ENCODE data around the gene NBEA.

NBEA gene

GRCh38 chr13:35711909-35712308 is 769.8 kb downstream of the NBEA start:
- peaks cover 12% of the 10 kb centered on the region for H3K4me1 ChIP-seq (ENCODE audit: insufficient read depth, low read length)
- no peak overlapping the region for H3K27ac ChIP-seq (ENCODE audit: low read length)
- H3K9ac ChIP-seq (ENCODE audit: low read depth, low read length) = no peak overlapping the region
- no peak overlapping the region for H3K4me3 ChIP-seq (ENCODE audit: low read length)
- H3K36me3 ChIP-seq (ENCODE audit: insufficient read depth, low read depth, low read length) = no peaks in the 10 kb centered on the region
- H3K27me3 ChIP-seq (ENCODE audit: insufficient read depth, low read length) = no peaks in the 10 kb centered on the region
- no peaks in the 10 kb centered on the region for H3K9me3 ChIP-seq (ENCODE audit: insufficient read depth, low read depth, low read length)

GRCh38 chr13:35712907-35713761 is 771.1 kb downstream of the NBEA start:
- peaks cover 12% of the 10 kb centered on the region for H3K4me1 ChIP-seq (ENCODE audit: insufficient read depth, low read length)
- no peak overlapping the region for H3K9ac ChIP-seq (ENCODE audit: low read depth, low read length)
- no peak overlapping the region for H3K27ac ChIP-seq (ENCODE audit: low read length)
- no peaks in the 10 kb centered on the region for H3K36me3 ChIP-seq (ENCODE audit: insufficient read depth, low read depth, low read length)
- no peaks in the 10 kb centered on the region for H3K27me3 ChIP-seq (ENCODE audit: insufficient read depth, low read length)
- no peaks in the 10 kb centered on the region for H3K9me3 ChIP-seq (ENCODE audit: insufficient read depth, low read depth, low read length)
- no peak overlapping the region for H3K4me3 ChIP-seq (ENCODE audit: low read length)

- no peaks in the 10 kb centered on the region for H3K27me3 ChIP-seq (ENCODE audit: insufficient read depth, low read length)
- H3K36me3 ChIP-seq (ENCODE audit: insufficient read depth, low read depth, low read length) = no peaks in the 10 kb centered on the region
- peaks cover 12% of the 10 kb centered on the region for H3K4me1 ChIP-seq (ENCODE audit: insufficient read depth, low read length)
- no peak overlapping the region for H3K27ac ChIP-seq (ENCODE audit: low read length)
- no peak overlapping the region for H3K4me3 ChIP-seq (ENCODE audit: low read length)
- H3K9ac ChIP-seq (ENCODE audit: low read depth, low read length) = no peak overlapping the region
- H3K9me3 ChIP-seq (ENCODE audit: insufficient read depth, low read depth, low read length) = no peaks in the 10 kb centered on the region
Measured at GRCh38 chr13:35714121-35714520, 772.1 kb downstream of the NBEA start.

- no peaks in the 10 kb centered on the region for H3K27me3 ChIP-seq (ENCODE audit: insufficient read depth, low read length)
- H3K36me3 ChIP-seq (ENCODE audit: insufficient read depth, low read depth, low read length) = no peaks in the 10 kb centered on the region
- no peak overlapping the region for H3K27ac ChIP-seq (ENCODE audit: low read length)
- no peak overlapping the region for H3K4me3 ChIP-seq (ENCODE audit: low read length)
- H3K4me1 ChIP-seq (ENCODE audit: insufficient read depth, low read length) = peaks cover 12% of the 10 kb centered on the region
- H3K9ac ChIP-seq (ENCODE audit: low read depth, low read length) = no peak overlapping the region
- H3K9me3 ChIP-seq (ENCODE audit: insufficient read depth, low read depth, low read length) = no peaks in the 10 kb centered on the region
Measured at GRCh38 chr13:35714588-35715377, 772.7 kb downstream of the NBEA start.

GRCh38 chr13:35716186-35716585 is 774.1 kb downstream of the NBEA start:
- H3K4me1 ChIP-seq (ENCODE audit: insufficient read depth, low read length) = peaks cover 12% of the 10 kb centered on the region
- H3K4me3 ChIP-seq (ENCODE audit: low read length) = no peak overlapping the region
- H3K27me3 ChIP-seq (ENCODE audit: insufficient read depth, low read length) = no peaks in the 10 kb centered on the region
- no peak overlapping the region for H3K27ac ChIP-seq (ENCODE audit: low read length)
- no peaks in the 10 kb centered on the region for H3K36me3 ChIP-seq (ENCODE audit: insufficient read depth, low read depth, low read length)
- H3K9me3 ChIP-seq (ENCODE audit: insufficient read depth, low read depth, low read length) = no peaks in the 10 kb centered on the region
- H3K9ac ChIP-seq (ENCODE audit: low read depth, low read length) = no peak overlapping the region

- no peaks in the 10 kb centered on the region for H3K36me3 ChIP-seq (ENCODE audit: insufficient read depth, low read depth, low read length)
- H3K4me3 ChIP-seq (ENCODE audit: low read length) = no peak overlapping the region
- no peak overlapping the region for H3K9ac ChIP-seq (ENCODE audit: low read depth, low read length)
- H3K4me1 ChIP-seq (ENCODE audit: insufficient read depth, low read length) = peaks cover 12% of the 10 kb centered on the region
- no peaks in the 10 kb centered on the region for H3K27me3 ChIP-seq (ENCODE audit: insufficient read depth, low read length)
- H3K27ac ChIP-seq (ENCODE audit: low read length) = no peak overlapping the region
- H3K9me3 ChIP-seq (ENCODE audit: insufficient read depth, low read depth, low read length) = no peaks in the 10 kb centered on the region
Measured at GRCh38 chr13:35716729-35717128, 774.7 kb downstream of the NBEA start.

GRCh38 chr13:35718084-35718483 is 776.0 kb downstream of the NBEA start:
- Histone ChIP-seq H3K27ac (ENCODE audit: low read length) (no peak overlapping the region), H3K9ac (ENCODE audit: low read depth, low read length) (no peak overlapping the region), H3K36me3 (ENCODE audit: insufficient read depth, low read depth, low read length) (no peaks in the 10 kb centered on the region), H3K9me3 (ENCODE audit: insufficient read depth, low read depth, low read length) (no peaks in the 10 kb centered on the region), H3K27me3 (ENCODE audit: insufficient read depth, low read length) (no peaks in the 10 kb centered on the region), H3K4me3 (ENCODE audit: low read length) (no peak overlapping the region), H3K4me1 (ENCODE audit: insufficient read depth, low read length) (peaks cover 12% of the 10 kb centered on the region)

- peaks cover 3% of the 10 kb centered on the region; the same call in 1 of the 2 replicates for H3K4me1 ChIP-seq (ENCODE audit: insufficient read depth, low read length)
- no peak overlapping the region for H3K27ac ChIP-seq (ENCODE audit: low read length)
- no peak overlapping the region for H3K9ac ChIP-seq (ENCODE audit: low read depth, low read length)
- H3K27me3 ChIP-seq (ENCODE audit: insufficient read depth, low read length) = no peaks in the 10 kb centered on the region
- H3K9me3 ChIP-seq (ENCODE audit: insufficient read depth, low read depth, low read length) = no peaks in the 10 kb centered on the region
- H3K36me3 ChIP-seq (ENCODE audit: insufficient read depth, low read depth, low read length) = no peaks in the 10 kb centered on the region
- H3K4me3 ChIP-seq (ENCODE audit: low read length) = no peak overlapping the region
Measured at GRCh38 chr13:35720290-35720689, 778.2 kb downstream of the NBEA start.

GRCh38 chr13:35720690-35721554 is 778.9 kb downstream of the NBEA start:
- Histone ChIP-seq H3K4me1 (ENCODE audit: insufficient read depth, low read length) (peaks cover 3% of the 10 kb centered on the region; the same call in 1 of the 2 replicates), H3K9ac (ENCODE audit: low read depth, low read length) (no peak overlapping the region), H3K27ac (ENCODE audit: low read length) (no peak overlapping the region), H3K9me3 (ENCODE audit: insufficient read depth, low read depth, low read length) (no peaks in the 10 kb centered on the region), H3K36me3 (ENCODE audit: insufficient read depth, low read depth, low read length) (no peaks in the 10 kb centered on the region), H3K4me3 (ENCODE audit: low read length) (no peak overlapping the region), H3K27me3 (ENCODE audit: insufficient read depth, low read length) (no peaks in the 10 kb centered on the region)
